BJ (cell line): ENCODE data around the gene NDUFAF2. TPM values are rescaled to one million over a fixed set of nuclear protein-coding genes. Genes with fewer than 3 reads are reported as not detected.

Experiments
- CTCF ChIA-PET: fragments of 350-600 bp; formaldehyde crosslinking; extraction: SDS; loops from one replicate; lab custom pipeline; 2021; ENCODE audit warnings: antibody characterized with exemption, inconsistent platforms; lab: Yijun Ruan, JAX
- POLR2A ChIA-PET: fragments of 300-600 bp; sonication (Branson Sonifier 250); formaldehyde crosslinking; extraction: SDS; loops from one replicate; lab custom pipeline; 2021; ENCODE audit warnings: antibody characterized with exemption; lab: Charles Lee
- DNase-seq: peaks from one replicate; pipeline ENCODE4 v3.0.0-alpha.2; 2011; ENCODE audit warnings: low read depth
- H3K27me3 ChIP-seq: 2 replicates; pipeline ENCODE4 v1.6.0; 2011; ENCODE audit warnings: low read length; ENCODE audit not compliant: control insufficient read depth, insufficient read depth
- H3K36me3 ChIP-seq: 2 replicates; pipeline ENCODE4 v1.5.1; 2011; ENCODE audit warnings: low read length; ENCODE audit not compliant: control insufficient read depth, insufficient read depth
- H3K4me3 ChIP-seq: 2 replicates; pipeline ENCODE4 v1.5.1; 2011; ENCODE audit warnings: low read depth, mild to moderate bottlenecking, control low read depth, low read length
- CTCF ChIP-seq: IDR thresholded peaks from 2 replicates; pipeline ENCODE4 v1.5.1; 2011; ENCODE audit warnings: low read depth, mild to moderate bottlenecking, control low read depth, inconsistent platforms, low read length, moderate library complexity; ENCODE audit not compliant: insufficient read depth
- polyA plus RNA-seq: library from polyadenylated mRNA; depleted of rRNA; stranded (reverse); fragments of >200 nt; gene quantifications from 2 replicates; pipeline ENCODE4 v1.2.3, GENCODE V29; 2011

NDUFAF2 gene
- polyA plus RNA-seq, 1 experiment = 22.4 TPM

GRCh38 chr5:61162010-61162831 is 217.2 kb downstream of the NDUFAF2 start, which contains the start of gene SMIM15:
TSS of gene SMIM15 (minus strand) at chr5:61162468. CDS start at chr5:61160171, 2,297 bp downstream.
- Histone ChIP-seq H3K27me3 (no peaks in the 10 kb centered on the region), H3K36me3 (peaks cover 4% of the 10 kb centered on the region), H3K4me3 (peak within 1 kb of the TSS; percentile 96)
- ChIA-PET CTCF (interaction anchor here (0.7 kb wide), 1 partner anchor 381 kb away, joined by 3 read pairs; no protein-coding TSS in a partner anchor), POLR2A (interaction anchor here (0.7 kb wide), 1 partner anchor 169 kb away, joined by 3 read pairs; no protein-coding TSS in a partner anchor)
- peak; percentile 39 for DNase-seq
- no peak for TF ChIP-seq CTCF

- ChIA-PET CTCF (interaction anchor here (0.5 to 1.1 kb wide), 3 partner anchors 9 to 1188 kb away, joined by 3 read pairs; no protein-coding TSS in a partner anchor), POLR2A (no interaction called here)
- Histone ChIP-seq H3K27me3 (no peaks in the 10 kb centered on the region), H3K4me3 (peak overlapping the region; percentile 96), H3K36me3 (peaks cover 4% of the 10 kb centered on the region)
- TF ChIP-seq CTCF = no peak
- DNase-seq = no peak
Measured at GRCh38 chr5:61162832-61163567, 218.0 kb downstream of the NDUFAF2 start.

- no peak for DNase-seq
- Histone ChIP-seq H3K27me3 (no peaks in the 10 kb centered on the region), H3K4me3 (no peak overlapping the region), H3K36me3 (peaks cover 4% of the 10 kb centered on the region)
- CTCF ChIA-PET = interaction anchor here (0.5 to 1.1 kb wide), 3 partner anchors 9 to 1187 kb away, joined by 3 read pairs; no protein-coding TSS in a partner anchor
- no peak for TF ChIP-seq CTCF
- POLR2A ChIA-PET = no interaction called here
Measured at GRCh38 chr5:61163905-61164304, 218.9 kb downstream of the NDUFAF2 start.

- ChIA-PET POLR2A (no interaction called here), CTCF (interaction anchor here (1.0 kb wide), 1 partner anchor 491 kb away, joined by 3 read pairs; no protein-coding TSS in a partner anchor)
- TF ChIP-seq CTCF = peak; percentile 40
- no peaks in the 10 kb centered on the region for H3K36me3 ChIP-seq
- H3K4me3 ChIP-seq = no peak overlapping the region
- H3K27me3 ChIP-seq = no peaks in the 10 kb centered on the region
- DNase-seq = no peak
Measured at GRCh38 chr5:61167382-61167781, 222.4 kb downstream of the NDUFAF2 start.
